Lung (tissue), 12 donors: Measurements from ENCODE around the gene ARF4. TPM values are rescaled to one million over a fixed set of nuclear protein-coding genes. Genes with fewer than 3 reads are reported as not detected.
"Not testable (repeated sequence)": the region's sequence is repeated elsewhere in the genome, so short reads cannot be mapped to it uniquely, and the experiment has no call there.

ENCODE experiments used
- ATAC-seq: fragments of 200-7000 bp; cut with Tn5 transposase; one replicate; pipeline ENCODE4 v1.9.1; 2020; ENCODE audit warnings: moderate number of reproducible peaks; ENCODE audit not compliant: insufficient read depth, low FRiP score
- DNase-seq, 3 donors: peaks; one replicate each; pipeline ENCODE4 v3.0.0-alpha.2; 2013 to 2017
- H3K27ac ChIP-seq, 2 donors: one replicate each; pipeline ENCODE4 v1.5.1; 2013; ENCODE audit warnings: mild to moderate bottlenecking in 2 of 2, moderate library complexity in 2 of 2, control low read depth in 1 of 2, inconsistent platforms in 1 of 2, low read depth in 1 of 2, low read length in 1 of 2
- H3K27me3 ChIP-seq, 3 donors: one replicate each; pipeline ENCODE4 v1.5.1; 2013; ENCODE audit warnings: low read length in 2 of 3; ENCODE audit not compliant: control insufficient read depth in 3 of 3, insufficient read depth in 3 of 3
- H3K36me3 ChIP-seq, 4 donors: one replicate each; pipeline ENCODE4 v1.5.1; 2013; ENCODE audit warnings: low read length in 4 of 4, mild to moderate bottlenecking in 1 of 4, moderate library complexity in 1 of 4; ENCODE audit not compliant: control insufficient read depth in 4 of 4, insufficient read depth in 4 of 4
- H3K4me1 ChIP-seq, 5 donors: one replicate each; pipeline ENCODE4 v1.5.1; 2013; ENCODE audit warnings: low read length in 5 of 5, mild to moderate bottlenecking in 2 of 5, moderate library complexity in 1 of 5; ENCODE audit not compliant: control insufficient read depth in 5 of 5, insufficient read depth in 5 of 5
- H3K4me3 ChIP-seq: one replicate; pipeline ENCODE4 v1.5.1; 2013; ENCODE audit warnings: mild to moderate bottlenecking, control low read depth, moderate library complexity
- H3K9ac ChIP-seq, 2 donors: one replicate each; pipeline ENCODE4 v1.5.1; 2013; ENCODE audit warnings: low read length in 2 of 2, control low read depth in 1 of 2; ENCODE audit not compliant: insufficient read depth in 1 of 2
- H3K9me3 ChIP-seq, 4 donors: one replicate each; pipeline ENCODE4 v1.5.1; 2013; ENCODE audit warnings: low read length in 3 of 4, mild to moderate bottlenecking in 1 of 4, moderate library complexity in 1 of 4; ENCODE audit not compliant: control insufficient read depth in 4 of 4, insufficient read depth in 3 of 4
- WGBS, 2 donors: extraction: QIAGEN DNeasy Blood & Tissue Kit; methylation state at CpG; one replicate each; pipeline ENCODE4 v1.1.7; 2013; 5-methylcytosine and 5-hydroxymethylcytosine counted together
- polyA plus RNA-seq, 2 donors: library from polyadenylated mRNA; stranded (reverse); fragments of 200-250 nt; gene quantifications; one replicate each; pipeline ENCODE4 v1.2.1, GENCODE V29; 2013
- total RNA-seq, 2 donors: library from RNA; depleted of rRNA in 1 of 2; stranded (reverse); fragments of >200 nt in 1 of 2; gene quantifications; one replicate each; pipeline ENCODE4 v1.2.1, GENCODE V29; 2014 to 2021
- TF ChIP-seq, protein P1 (sequence below): IDR thresholded peaks from 2 replicates; pipeline ENCODE4 v1.5.1; 2012; ENCODE audit warnings: mild to moderate bottlenecking; ENCODE audit errors: control extremely low read depth, extremely low read depth
- donor health status: control.
- donor health status: control.
- donor health status: Bipolar disorder and iron deficiency.
- donor health status: healthy.
- donor health status: DM: yes; HTN: yes; CAD: no.

The ARF4 gene
- total and polyA plus RNA-seq, 4 donors: 143 to 232 (median 195) TPM

DNA sequence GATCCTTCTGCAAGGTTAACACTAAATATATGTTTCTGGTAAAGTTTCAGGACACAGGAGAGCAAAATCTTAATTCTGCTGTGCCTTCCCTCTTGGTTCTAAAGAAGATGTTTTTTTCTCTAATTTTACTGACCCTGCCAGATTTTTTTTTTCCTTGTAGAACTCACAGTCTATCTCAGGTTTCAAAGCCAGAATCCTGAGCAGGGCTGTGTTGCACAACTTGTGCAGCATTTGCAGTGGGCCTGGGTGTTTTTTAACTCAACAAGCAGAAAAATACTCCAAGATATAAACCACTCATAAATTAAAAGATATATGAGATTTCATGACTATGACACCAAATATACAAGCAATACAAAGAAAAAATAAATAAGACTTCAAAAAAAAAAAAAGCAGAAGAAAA lies 40.2 kb upstream of the ARF4 start:
- H3K36me3 ChIP-seq: peaks cover 9 to 32% (median 17%) of the 10 kb centered on the region in 4 donors

DNA sequence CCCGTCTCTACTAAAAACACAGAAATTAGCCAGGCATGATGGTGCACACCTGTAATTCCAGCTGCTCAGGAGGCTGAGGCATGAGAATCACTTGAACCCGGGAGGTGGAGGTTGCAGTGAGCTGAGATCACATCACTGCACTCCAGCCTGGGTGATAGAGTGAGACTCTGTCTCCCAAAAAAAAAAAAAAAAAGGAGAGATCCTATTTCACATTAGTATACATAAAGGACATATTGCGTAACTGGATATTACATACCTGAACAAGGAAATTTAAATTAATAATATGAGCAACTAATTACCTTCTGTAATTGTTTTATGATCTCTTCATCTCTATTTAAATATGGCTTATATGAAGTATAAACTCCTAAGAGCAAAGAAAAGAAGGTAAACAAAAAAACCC lies 37.1 kb upstream of the ARF4 start:
- not testable (repeated sequence) for H3K27me3 ChIP-seq, ATAC-seq, H3K9me3 ChIP-seq, H3K4me3 ChIP-seq, H3K4me1 ChIP-seq, H3K9ac ChIP-seq, DNase-seq, H3K27ac ChIP-seq
- WGBS, 2 donors: 94 to 98% methylated on average over 3 of the region's 3 CpGs
- peaks cover 10 to 39% (median 22%) of the 10 kb centered on the region in 4 donors for H3K36me3 ChIP-seq

More for the DNA sequence above, 40.2 kb upstream of the ARF4 start:
- no peak overlapping the region for H3K4me3 ChIP-seq
- H3K27me3 ChIP-seq: no peaks in the 10 kb centered on the region
- no peak overlapping the region for H3K9ac ChIP-seq
- TF ChIP-seq, protein P1, sequence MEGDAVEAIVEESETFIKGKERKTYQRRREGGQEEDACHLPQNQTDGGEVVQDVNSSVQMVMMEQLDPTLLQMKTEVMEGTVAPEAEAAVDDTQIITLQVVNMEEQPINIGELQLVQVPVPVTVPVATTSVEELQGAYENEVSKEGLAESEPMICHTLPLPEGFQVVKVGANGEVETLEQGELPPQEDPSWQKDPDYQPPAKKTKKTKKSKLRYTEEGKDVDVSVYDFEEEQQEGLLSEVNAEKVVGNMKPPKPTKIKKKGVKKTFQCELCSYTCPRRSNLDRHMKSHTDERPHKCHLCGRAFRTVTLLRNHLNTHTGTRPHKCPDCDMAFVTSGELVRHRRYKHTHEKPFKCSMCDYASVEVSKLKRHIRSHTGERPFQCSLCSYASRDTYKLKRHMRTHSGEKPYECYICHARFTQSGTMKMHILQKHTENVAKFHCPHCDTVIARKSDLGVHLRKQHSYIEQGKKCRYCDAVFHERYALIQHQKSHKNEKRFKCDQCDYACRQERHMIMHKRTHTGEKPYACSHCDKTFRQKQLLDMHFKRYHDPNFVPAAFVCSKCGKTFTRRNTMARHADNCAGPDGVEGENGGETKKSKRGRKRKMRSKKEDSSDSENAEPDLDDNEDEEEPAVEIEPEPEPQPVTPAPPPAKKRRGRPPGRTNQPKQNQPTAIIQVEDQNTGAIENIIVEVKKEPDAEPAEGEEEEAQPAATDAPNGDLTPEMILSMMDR: no peak
- no peak for ATAC-seq
- no peak for DNase-seq
- no peaks in the 10 kb centered on the region for H3K4me1 ChIP-seq
- no peaks in the 10 kb centered on the region for H3K9me3 ChIP-seq
- H3K27ac ChIP-seq: no peak overlapping the region

DNA sequence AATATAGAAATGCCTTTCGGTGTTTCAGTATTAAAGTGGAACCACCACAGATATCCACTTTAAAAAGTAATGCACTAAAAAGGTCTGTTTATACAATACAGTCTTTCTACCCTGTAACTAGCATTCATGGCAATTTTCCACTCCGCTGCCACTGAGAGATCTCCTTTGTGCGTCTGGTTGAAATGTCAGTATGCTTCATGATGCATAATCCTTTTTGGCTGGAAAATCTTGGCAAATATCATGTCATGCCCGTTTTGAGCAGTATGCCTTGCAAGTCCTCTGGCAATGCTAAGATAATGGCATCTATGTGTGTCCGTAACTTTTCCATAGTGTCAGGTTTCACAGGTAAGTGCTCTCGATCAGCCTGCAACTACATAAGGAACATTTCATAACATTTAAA lies 30.8 kb upstream of the ARF4 start:
- H3K9me3 ChIP-seq: no peaks in the 10 kb centered on the region
- no peaks in the 10 kb centered on the region for H3K27me3 ChIP-seq
- H3K9ac ChIP-seq: no peak overlapping the region
- peaks cover 12 to 47% (median 20%) of the 10 kb centered on the region in 4 donors for H3K36me3 ChIP-seq
- DNase-seq (no peak), ATAC-seq (no peak)
- no peak overlapping the region for H3K4me3 ChIP-seq
- H3K4me1 ChIP-seq: no peaks in the 10 kb centered on the region
- TF ChIP-seq, protein P1: no peak
- 88 to 93% methylated on average over 6 of the region's 6 CpGs for WGBS, 2 donors
- H3K27ac ChIP-seq: no peak overlapping the region

DNA sequence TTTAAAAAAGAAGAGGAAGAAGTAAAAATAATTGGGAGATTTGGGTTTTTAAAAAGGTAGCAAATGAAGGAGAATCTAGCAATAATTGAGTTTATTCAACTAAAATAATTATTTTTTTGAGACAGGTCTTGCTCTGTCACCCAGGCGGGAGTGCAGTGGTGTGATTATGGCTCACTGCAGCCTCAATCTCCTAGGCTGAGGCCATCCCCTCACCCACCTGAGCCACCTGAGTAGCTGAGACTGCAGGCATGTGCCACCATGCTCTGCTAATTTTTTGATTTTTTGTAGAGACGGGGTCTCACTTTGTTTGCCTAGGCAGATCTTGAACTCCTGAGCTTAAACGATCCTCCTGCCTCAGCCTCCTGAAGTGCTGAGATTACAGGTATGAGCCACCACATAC lies 27.7 kb upstream of the ARF4 start:
- TF ChIP-seq, protein P1: no peak
- no peak overlapping the region for H3K9ac ChIP-seq
- no peak overlapping the region for H3K4me3 ChIP-seq
- no peaks in the 10 kb centered on the region for H3K9me3 ChIP-seq
- 92 to 98% methylated on average over 3 of the region's 3 CpGs for WGBS, 2 donors
- no peaks in the 10 kb centered on the region for H3K4me1 ChIP-seq
- H3K27me3 ChIP-seq: no peaks in the 10 kb centered on the region
- no peak for ATAC-seq
- no peak for DNase-seq
- H3K27ac ChIP-seq: no peak overlapping the region
- H3K36me3 ChIP-seq: peaks cover 10 to 35% (median 12%) of the 10 kb centered on the region in 4 donors
